Measurements from ENCODE around the gene C2orf72. TPM values are rescaled to one million over a fixed set of nuclear protein-coding genes. Genes with fewer than 3 reads are reported as not detected.
A peak's percentile ranks its signal among the peaks of the same experiment; 100 is the strongest.

C2orf72 gene
- total RNA-seq, 2 donors from 2014 or later: 0.18 to 5.7 TPM

- Mint-ChIP-seq H3K9me3 (no peaks in the 10 kb centered on the region), H3K27ac (no peak overlapping the region), H3K36me3 (no peaks in the 10 kb centered on the region)
- DNase-seq (ENCODE audit: low spot score in 2 of 2): no peak
- no peak for ATAC-seq
Observed at GRCh38 chr2:231034291-231034882, 2.9 kb upstream of the C2orf72 start.

GRCh38 chr2:231036131-231036530 lies 1.2 kb upstream of the C2orf72 start:
- Mint-ChIP-seq H3K27ac (no peak overlapping the region), H3K36me3 (no peaks in the 10 kb centered on the region), H3K9me3 (no peaks in the 10 kb centered on the region)
- DNase-seq (ENCODE audit: low spot score in 2 of 2) (no peak), ATAC-seq (no peak)

GRCh38 chr2:231036578-231037106 lies 681 bp upstream of the C2orf72 start:
- no peaks in the 10 kb centered on the region for H3K9me3 Mint-ChIP-seq
- ATAC-seq (no peak), DNase-seq (ENCODE audit: low spot score in 2 of 2) (no peak)
- no peaks in the 10 kb centered on the region for H3K36me3 Mint-ChIP-seq
- no peak overlapping the region for H3K27ac Mint-ChIP-seq

GRCh38 chr2:231037731-231038482 lies 584 bp downstream of the C2orf72 start:
- Mint-ChIP-seq H3K36me3 (no peaks in the 10 kb centered on the region), H3K9me3 (no peaks in the 10 kb centered on the region), H3K27ac (no peak overlapping the region)
- ATAC-seq (peak; percentile 36 to 69), DNase-seq (ENCODE audit: low spot score in 2 of 2) (no peak)

- peak in 1 of 2 donors; percentile 6 for ATAC-seq
- DNase-seq (ENCODE audit: low spot score in 2 of 2): no peak
- no peaks in the 10 kb centered on the region for H3K9me3 Mint-ChIP-seq
- H3K27ac Mint-ChIP-seq: no peak overlapping the region
- H3K36me3 Mint-ChIP-seq: no peaks in the 10 kb centered on the region
Observed at GRCh38 chr2:231038483-231039293, 1.4 kb downstream of the C2orf72 start.

- Mint-ChIP-seq H3K36me3 (no peaks in the 10 kb centered on the region), H3K9me3 (no peaks in the 10 kb centered on the region), H3K27ac (no peak overlapping the region)
- ATAC-seq (no peak), DNase-seq (ENCODE audit: low spot score in 2 of 2) (no peak)
Observed at GRCh38 chr2:231039294-231039664, 2.0 kb downstream of the C2orf72 start.

GRCh38 chr2:231039821-231040364 lies 2.6 kb downstream of the C2orf72 start:
- H3K36me3 Mint-ChIP-seq: no peaks in the 10 kb centered on the region
- H3K27ac Mint-ChIP-seq: no peak overlapping the region
- H3K9me3 Mint-ChIP-seq: no peaks in the 10 kb centered on the region
- ATAC-seq (no peak), DNase-seq (ENCODE audit: low spot score in 2 of 2) (no peak)

GRCh38 chr2:231041061-231041689 lies 3.9 kb downstream of the C2orf72 start:
- Mint-ChIP-seq H3K9me3 (no peaks in the 10 kb centered on the region), H3K36me3 (no peaks in the 10 kb centered on the region), H3K27ac (no peak overlapping the region)
- no peak for DNase-seq (ENCODE audit: low spot score in 2 of 2)
- no peak for ATAC-seq

- no peaks in the 10 kb centered on the region for H3K9me3 Mint-ChIP-seq
- ATAC-seq: no peak
Observed at GRCh38 chr2:231043796-231044195, 6.5 kb downstream of the C2orf72 start.

GRCh38 chr2:231046916-231047273 lies 9.6 kb downstream of the C2orf72 start:
- ATAC-seq (no peak), DNase-seq (ENCODE audit: low spot score in 2 of 2) (no peak)
- Mint-ChIP-seq H3K27ac (no peak overlapping the region), H3K9me3 (no peaks in the 10 kb centered on the region), H3K36me3 (no peaks in the 10 kb centered on the region)

More at GRCh38 chr2:231043796-231044195, 6.5 kb downstream of the C2orf72 start:
- DNase-seq (ENCODE audit: low spot score in 2 of 2): no peak
- H3K27ac Mint-ChIP-seq: no peak overlapping the region
- H3K36me3 Mint-ChIP-seq: no peaks in the 10 kb centered on the region

GRCh38 chr2:231047274-231047922 lies 10.1 kb downstream of the C2orf72 start:
- DNase-seq (ENCODE audit: low spot score in 2 of 2): no peak

GRCh38 chr2:231047923-231048915 lies 10.9 kb downstream of the C2orf72 start:
- Mint-ChIP-seq H3K27ac (no peak overlapping the region), H3K9me3 (no peaks in the 10 kb centered on the region), H3K36me3 (no peaks in the 10 kb centered on the region)
- DNase-seq (ENCODE audit: low spot score in 2 of 2): no peak
- ATAC-seq: no peak

More at GRCh38 chr2:231047274-231047922, 10.1 kb downstream of the C2orf72 start:
- H3K36me3 Mint-ChIP-seq: no peaks in the 10 kb centered on the region
- no peaks in the 10 kb centered on the region for H3K9me3 Mint-ChIP-seq
- H3K27ac Mint-ChIP-seq: no peak overlapping the region
- ATAC-seq: no peak

GRCh38 chr2:231049286-231050017 lies 12.1 kb downstream of the C2orf72 start:
- H3K27ac Mint-ChIP-seq: no peak overlapping the region
- H3K36me3 Mint-ChIP-seq: no peaks in the 10 kb centered on the region
- DNase-seq (ENCODE audit: low spot score in 2 of 2): no peak
- no peak for ATAC-seq
- no peaks in the 10 kb centered on the region for H3K9me3 Mint-ChIP-seq

GRCh38 chr2:231050018-231050901 lies 12.9 kb downstream of the C2orf72 start:
- H3K36me3 Mint-ChIP-seq: no peaks in the 10 kb centered on the region
- DNase-seq (ENCODE audit: low spot score in 2 of 2) (no peak), ATAC-seq (no peak)
- H3K27ac Mint-ChIP-seq: no peak overlapping the region
- H3K9me3 Mint-ChIP-seq: no peaks in the 10 kb centered on the region

Data from activated naive CD4-positive, alpha-beta T cell treated with anti-CD3 and anti-CD28 coated beads, Interleukin-2, amount 50 U/mL, for 72 hours (primary cell).